GM12865 (cell line): ENCODE results near the gene RPS19BP1.
A peak's percentile ranks its signal among the peaks of the same experiment; 100 is the strongest.

Experiments
- DNase-seq: peaks from one replicate; pipeline ENCODE4 v3.0.0; 2010; ENCODE audit warnings: low read depth
- H3K4me3 ChIP-seq: 2 replicates; pipeline ENCODE4 v1.5.1; 2011; ENCODE audit warnings: mild to moderate bottlenecking, low read depth, low read length, control low read depth
- TF ChIP-seq, protein P1 (sequence below): IDR thresholded peaks from 2 replicates; pipeline ENCODE4 v1.5.1; 2011; ENCODE audit warnings: low read length, control low read depth, low read depth, inconsistent platforms; ENCODE audit not compliant: insufficient read depth; ENCODE audit errors: missing control alignments

The RPS19BP1 gene

DNA sequence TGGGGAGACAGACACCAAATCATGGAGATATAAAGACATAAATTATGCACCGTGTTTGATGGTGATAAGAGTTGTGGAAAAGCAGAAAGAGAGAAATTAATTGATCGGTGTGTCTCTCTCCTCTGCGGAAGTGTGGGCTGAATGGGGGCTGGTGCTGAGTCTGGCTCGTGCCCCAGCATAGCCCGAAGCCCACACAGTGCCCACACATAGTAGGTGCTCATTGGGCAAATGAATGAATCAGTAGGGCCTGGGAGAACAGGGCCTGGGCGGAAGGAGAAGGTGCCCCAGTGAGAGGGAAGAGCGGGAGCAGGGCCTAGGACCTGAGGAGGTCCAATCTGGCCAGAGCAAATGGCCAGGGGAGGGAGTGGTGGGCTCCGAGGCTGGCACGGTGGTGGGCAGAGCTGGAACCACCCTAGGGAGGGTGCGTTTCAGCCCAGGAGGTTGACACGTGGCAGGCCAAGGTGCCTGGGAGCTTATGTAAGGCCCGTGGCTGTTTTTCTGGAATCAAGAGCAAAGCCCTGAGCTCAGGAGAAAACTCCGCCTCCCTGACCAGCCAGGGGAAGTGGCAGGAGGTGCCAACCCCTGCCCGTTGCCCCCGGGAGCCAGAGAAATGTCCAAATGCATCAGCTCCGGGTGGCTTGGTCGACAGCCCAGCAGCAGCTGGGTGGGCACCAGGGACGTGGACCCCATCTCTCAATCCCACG lies 35.9 kb upstream of the RPS19BP1 start:
- no peak for DNase-seq
- no peak overlapping the region for H3K4me3 ChIP-seq
- TF ChIP-seq, protein P1, sequence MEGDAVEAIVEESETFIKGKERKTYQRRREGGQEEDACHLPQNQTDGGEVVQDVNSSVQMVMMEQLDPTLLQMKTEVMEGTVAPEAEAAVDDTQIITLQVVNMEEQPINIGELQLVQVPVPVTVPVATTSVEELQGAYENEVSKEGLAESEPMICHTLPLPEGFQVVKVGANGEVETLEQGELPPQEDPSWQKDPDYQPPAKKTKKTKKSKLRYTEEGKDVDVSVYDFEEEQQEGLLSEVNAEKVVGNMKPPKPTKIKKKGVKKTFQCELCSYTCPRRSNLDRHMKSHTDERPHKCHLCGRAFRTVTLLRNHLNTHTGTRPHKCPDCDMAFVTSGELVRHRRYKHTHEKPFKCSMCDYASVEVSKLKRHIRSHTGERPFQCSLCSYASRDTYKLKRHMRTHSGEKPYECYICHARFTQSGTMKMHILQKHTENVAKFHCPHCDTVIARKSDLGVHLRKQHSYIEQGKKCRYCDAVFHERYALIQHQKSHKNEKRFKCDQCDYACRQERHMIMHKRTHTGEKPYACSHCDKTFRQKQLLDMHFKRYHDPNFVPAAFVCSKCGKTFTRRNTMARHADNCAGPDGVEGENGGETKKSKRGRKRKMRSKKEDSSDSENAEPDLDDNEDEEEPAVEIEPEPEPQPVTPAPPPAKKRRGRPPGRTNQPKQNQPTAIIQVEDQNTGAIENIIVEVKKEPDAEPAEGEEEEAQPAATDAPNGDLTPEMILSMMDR: no peak

DNA sequence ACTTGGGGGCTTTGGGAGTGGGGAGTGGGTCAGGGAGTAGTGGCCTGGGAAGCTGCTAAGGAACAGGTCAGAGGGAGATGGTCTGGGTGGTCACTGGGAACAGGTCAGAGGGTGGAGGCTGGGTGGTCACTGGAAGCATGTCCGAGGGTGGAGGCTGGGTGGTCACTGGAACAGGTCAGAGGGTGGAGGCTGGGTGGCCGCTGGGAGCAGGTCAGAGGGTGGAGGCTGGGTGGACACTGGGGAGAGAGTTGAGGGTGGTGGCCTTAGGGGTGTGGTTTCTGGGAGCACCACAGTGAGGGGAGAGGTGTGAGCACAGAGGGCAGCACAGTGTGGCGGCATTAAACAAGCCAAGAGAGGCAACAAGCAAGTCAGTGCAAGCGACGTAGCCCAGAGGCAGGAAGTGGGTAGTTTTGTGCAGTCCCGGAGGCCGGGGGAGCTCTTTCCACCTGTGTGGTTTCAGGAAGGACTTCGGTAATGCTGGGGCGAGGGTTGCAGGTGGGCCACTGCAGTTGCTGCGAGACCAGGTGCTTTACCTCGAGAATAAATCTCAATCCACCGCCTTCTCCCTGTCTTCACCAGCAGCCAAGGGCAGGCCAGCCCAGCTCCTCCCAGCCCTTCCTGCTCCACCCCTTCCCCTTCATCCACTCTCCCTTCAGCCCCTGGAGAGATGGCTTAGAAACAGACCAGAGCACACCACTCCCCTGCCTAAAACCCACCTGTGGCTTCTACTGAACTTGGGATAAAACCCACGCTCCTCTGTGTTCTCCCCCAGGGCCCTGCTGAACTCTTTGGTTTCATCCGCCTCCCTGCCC lies 34.8 kb upstream of the RPS19BP1 start:
- no peak overlapping the region for H3K4me3 ChIP-seq
- TF ChIP-seq, protein P1: no peak
- DNase-seq: peak; percentile 41

DNA sequence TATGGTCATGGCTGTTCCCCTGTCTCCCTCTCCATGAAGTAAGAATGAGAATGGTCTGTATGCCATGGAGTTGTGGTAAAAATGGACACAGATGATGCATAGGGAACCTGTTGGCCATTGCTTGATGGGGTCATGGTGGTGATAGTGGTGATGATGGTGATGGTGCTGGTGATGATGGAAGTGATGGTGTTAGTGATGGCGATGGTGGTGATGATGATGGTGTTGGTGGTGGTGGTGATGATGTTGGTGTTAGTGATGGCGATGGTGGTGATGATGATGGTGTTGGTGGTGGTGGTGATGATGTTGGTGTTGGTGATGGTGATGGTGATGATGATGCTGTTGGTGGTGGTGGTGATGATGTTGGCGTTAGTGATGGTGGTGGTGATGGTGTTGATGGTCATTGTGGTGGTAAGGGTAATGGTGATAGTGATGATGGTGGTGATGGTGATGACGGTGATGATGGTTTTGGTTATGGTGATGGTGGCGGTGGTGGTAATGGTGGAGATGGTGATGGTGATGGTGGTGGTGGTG lies 32.9 kb upstream of the RPS19BP1 start:
- DNase-seq: no peak
- TF ChIP-seq, protein P1: no peak
- H3K4me3 ChIP-seq: no peak overlapping the region

DNA sequence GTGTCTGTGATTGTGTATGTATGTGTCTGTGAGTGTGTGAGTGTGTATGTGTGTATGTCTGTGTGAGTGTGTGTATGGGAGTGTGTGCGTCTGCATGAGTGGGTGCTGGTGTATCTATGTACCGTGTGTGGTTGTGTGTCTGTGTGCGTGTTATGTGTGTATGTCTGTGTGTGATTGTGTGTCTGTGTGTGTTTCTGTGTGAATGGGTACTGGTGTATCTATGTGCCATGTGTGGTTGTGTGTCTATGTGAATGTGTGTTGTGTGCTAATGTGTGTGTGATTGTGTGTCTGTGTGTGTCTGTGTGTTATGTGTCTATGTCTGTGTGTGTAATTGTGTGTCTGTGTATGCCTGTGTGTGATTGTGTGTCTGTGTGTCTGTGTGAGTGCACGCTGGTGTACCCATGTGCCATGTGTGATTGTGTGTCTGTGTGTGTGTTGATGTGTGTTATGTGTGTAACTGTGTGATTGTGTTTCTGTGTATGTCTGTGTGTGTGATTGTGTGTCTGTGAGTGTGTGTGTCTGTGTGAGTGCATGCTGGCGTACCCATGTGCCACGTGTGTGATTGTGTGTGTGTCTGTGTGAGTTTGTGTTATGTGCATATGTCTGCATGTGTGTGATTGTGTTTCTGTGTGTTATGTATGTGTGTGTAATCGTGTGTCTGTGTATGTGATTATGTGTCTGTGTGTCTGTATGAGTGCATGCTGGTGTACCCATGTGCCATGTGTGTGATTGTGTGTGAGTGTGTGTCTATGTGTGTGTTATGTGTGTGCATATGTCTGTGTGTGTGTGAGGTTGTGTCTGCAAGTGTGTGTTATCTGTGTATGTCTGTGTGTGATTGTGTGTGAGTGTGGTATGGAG lies 31.3 kb upstream of the RPS19BP1 start:
- TF ChIP-seq, protein P1: no peak
- no peak overlapping the region for H3K4me3 ChIP-seq
- no peak for DNase-seq

DNA sequence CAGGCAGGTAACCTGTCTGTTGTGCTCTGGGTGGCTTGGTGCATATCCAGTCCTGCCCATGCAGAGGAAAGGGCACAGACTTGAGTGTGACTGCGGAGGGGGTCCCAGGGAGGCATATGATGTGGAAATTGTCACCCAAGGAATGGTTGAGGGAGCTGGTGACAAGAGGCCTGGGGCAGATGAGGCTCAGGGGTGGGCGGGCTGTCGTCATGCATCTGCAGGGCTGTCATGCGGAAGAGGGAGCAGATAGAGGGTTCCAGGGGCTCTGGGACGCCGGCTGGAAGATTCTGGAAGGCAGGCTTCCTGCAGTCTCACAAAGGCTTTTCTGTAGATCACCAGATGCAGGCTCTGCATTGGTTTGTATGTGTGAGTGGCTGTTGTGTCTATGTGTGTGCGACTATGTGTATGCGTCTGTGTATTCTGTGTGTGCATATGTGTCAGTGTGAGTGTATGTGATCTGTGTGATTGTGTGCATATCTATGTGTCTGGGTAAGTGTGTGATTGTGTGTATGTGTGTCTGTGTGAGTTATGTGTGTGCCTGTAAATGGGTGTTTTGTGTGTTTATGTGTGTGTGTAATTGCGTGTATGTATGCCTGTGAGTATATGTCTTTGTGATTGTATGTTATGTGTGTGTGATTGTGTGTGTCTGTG lies 30.4 kb upstream of the RPS19BP1 start:
- TF ChIP-seq, protein P1: no peak
- DNase-seq: no peak
- H3K4me3 ChIP-seq: no peak overlapping the region

DNA sequence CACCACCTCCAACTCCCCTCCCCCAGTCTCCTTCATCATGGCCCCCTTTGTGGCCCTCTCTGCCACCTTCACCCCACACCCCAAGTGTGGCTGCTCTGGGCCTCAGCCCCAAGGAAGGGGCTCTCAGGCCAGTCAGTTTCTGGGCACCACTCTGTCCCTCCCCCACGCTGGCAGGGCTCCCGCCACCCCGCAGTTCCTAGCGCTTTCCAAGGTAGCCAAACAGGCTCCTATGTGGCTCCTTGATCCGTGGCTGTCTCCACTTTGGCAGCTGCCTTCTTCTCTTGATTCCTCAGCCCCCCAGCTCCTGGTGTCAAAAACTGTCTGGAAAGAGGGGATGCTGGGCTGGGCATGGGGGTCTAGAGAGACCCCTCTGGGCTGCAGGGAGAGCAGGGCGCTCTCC lies 27.6 kb upstream of the RPS19BP1 start:
- no peak overlapping the region for H3K4me3 ChIP-seq
- TF ChIP-seq, protein P1: no peak
- no peak for DNase-seq
